Measurements from ENCODE around the gene CHD1L.

DNA sequence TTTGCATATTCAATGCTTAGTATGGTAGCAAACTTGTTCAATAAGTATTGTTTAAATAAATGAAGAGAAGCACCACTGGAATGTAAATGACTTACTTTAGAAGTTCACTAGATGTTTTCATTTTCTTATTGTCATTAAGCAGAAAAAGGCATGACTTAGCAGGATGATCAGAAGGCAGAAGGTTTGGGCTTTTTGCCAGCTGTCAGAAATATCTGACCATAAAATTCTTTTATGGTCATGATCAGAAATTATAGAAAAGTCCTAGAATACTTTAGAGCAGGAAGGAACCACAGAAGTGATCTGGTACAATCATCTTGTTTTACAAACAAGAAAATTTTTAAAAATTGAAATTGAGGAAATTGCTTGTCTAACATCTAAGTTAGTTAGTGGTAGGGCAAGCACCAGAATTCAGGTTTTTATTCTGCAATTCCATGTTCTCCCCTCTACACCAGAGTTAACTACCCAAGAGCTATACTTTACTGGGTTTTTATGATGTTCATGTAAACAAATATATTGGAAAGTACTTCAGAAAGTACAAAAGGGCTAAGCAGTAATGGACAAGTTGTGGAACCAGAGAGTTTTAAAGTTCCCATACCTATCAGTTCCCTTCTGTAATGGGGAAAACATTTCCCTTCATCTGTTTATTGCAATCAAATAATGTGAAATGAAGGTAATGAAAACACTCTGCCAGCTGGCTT lies 27.5 kb upstream of the CHD1L start:
- no peak for TF ChIP-seq POLR2A (IDR thresholded peaks at IDR 0.05; ENCODE audit: low read depth, low read length)
- TF ChIP-seq POLR2AphosphoS5 (IDR thresholded peaks at IDR 0.05; ENCODE audit: low read depth, low read length): no peak
- no peak for TF ChIP-seq TAF1 (IDR thresholded peaks at IDR 0.05; ENCODE audit: borderline replicate concordance, low read depth, low read length)
